Activated T-helper 1 cell treated with anti-CD3 and anti-CD28 coated beads, Interleukin-12 subunit alpha, Interleukin-12 subunit beta, Interleukin-2, Interleukin-4 antibody, amounts not matched to agents 30 ng/mL and 10 ng/mL and 1 ng/mL, durations not matched to agents 14 hours and 24 hours and 36 hours (primary cell): ENCODE data around the gene NCK2. TPM values are rescaled to one million over a fixed set of nuclear protein-coding genes. Genes with fewer than 3 reads are reported as not detected.

Experiments used
- DNase-seq: peaks from one replicate; pipeline ENCODE4 v3.0.0; 2021; ENCODE audit warnings: low spot score
- H3K27ac Mint-ChIP-seq: one replicate; pipeline ENCODE4 v1.8.0; 2021; ENCODE audit warnings: mild to moderate bottlenecking, mixed read lengths
- H3K27me3 Mint-ChIP-seq: one replicate; pipeline ENCODE4 v1.8.0; 2022; ENCODE audit warnings: mild to moderate bottlenecking, moderate library complexity, mixed read lengths; ENCODE audit not compliant: insufficient read depth
- H3K36me3 Mint-ChIP-seq: one replicate; pipeline ENCODE4 v1.8.0; 2021; ENCODE audit warnings: low read depth, mixed read lengths
- H3K4me1 Mint-ChIP-seq: one replicate; pipeline ENCODE4 v1.8.0; 2021; ENCODE audit warnings: low read depth, mixed read lengths
- H3K4me3 Mint-ChIP-seq: one replicate; pipeline ENCODE4 v1.8.0; 2021; ENCODE audit warnings: mild to moderate bottlenecking, moderate library complexity, mixed read lengths
- H3K9me3 Mint-ChIP-seq: one replicate; pipeline ENCODE4 v1.8.0; 2021; ENCODE audit warnings: mixed read lengths
- intact Hi-C: fragments of 100-400 bp; cut with micrococcal nuclease; formaldehyde crosslinking; loops from one replicate; pipeline ENCODE4 v1.15.1; 2024
- total RNA-seq: library from RNA; stranded (reverse); gene quantifications from 2 replicates; pipeline ENCODE4 v1.2.3, GENCODE V29; 2022

Gene NCK2
- total RNA-seq, 1 donor from 2014 or later: 79.9 TPM

DNA sequence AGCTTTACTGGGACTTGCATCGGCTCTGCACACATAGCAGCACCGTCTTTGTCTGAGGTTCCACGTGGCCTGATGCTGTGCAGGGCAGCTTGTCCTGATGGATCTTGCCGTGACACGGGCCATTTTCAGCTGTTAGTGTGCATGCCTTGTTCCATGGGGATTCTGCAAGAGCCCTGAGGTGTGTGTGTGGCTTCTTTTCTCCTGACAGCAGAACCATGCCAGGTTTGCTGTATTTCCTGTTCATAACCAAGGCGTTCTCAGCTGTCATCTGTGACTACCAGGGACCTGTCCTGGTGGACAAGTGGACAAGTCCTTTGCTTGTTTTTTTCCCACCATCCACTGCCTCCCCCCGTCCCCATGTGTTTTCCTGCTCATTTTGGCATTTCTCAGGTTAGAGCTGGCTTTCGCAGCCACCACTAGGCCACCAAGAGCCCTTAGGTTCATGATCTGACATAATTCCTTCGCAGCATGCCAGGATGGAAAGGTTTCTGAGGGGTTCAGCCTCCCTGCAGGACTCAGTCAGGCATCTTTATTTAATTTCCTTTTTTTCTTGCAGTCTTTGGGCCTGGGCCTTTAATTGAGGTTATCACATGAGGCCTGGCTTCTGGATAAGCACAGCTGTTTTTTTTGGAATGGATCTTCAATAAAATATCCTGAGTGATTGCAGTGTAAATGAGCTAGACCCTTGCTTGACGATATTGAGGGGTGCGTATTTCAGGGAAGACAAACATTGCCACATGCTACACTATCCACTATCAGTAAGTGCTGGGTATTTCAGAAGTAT, 139.4 kb downstream of the NCK2 start:
- intact Hi-C loops: no loop called here
- H3K36me3 Mint-ChIP-seq: peaks cover 59% of the 10 kb centered on the region
- peaks cover 19% of the 10 kb centered on the region for H3K9me3 Mint-ChIP-seq
- no peak overlapping the region for H3K4me3 Mint-ChIP-seq
- no peaks in the 10 kb centered on the region for H3K27me3 Mint-ChIP-seq
- DNase-seq: no peak
- no peak overlapping the region for H3K27ac Mint-ChIP-seq
- peaks cover 73% of the 10 kb centered on the region for H3K4me1 Mint-ChIP-seq

GRCh38 chr2:105885456-105885855, 140.7 kb downstream of the NCK2 start:
- intact Hi-C loops: no loop called here
- Mint-ChIP-seq H3K27me3 (no peaks in the 10 kb centered on the region), H3K9me3 (peaks cover 19% of the 10 kb centered on the region), H3K4me3 (no peak overlapping the region), H3K4me1 (peaks cover 76% of the 10 kb centered on the region), H3K27ac (peak overlapping the region; percentile 18), H3K36me3 (peaks cover 64% of the 10 kb centered on the region)
- DNase-seq: no peak

GRCh38 chr2:105886029-105886454, 141.3 kb downstream of the NCK2 start:
- peak overlapping the region; percentile 18 for H3K27ac Mint-ChIP-seq
- peaks cover 65% of the 10 kb centered on the region for H3K36me3 Mint-ChIP-seq
- no peak overlapping the region for H3K4me3 Mint-ChIP-seq
- peaks cover 19% of the 10 kb centered on the region for H3K9me3 Mint-ChIP-seq
- H3K27me3 Mint-ChIP-seq: no peaks in the 10 kb centered on the region
- peaks cover 75% of the 10 kb centered on the region for H3K4me1 Mint-ChIP-seq
- DNase-seq: no peak
- intact Hi-C loops: no loop called here

DNA sequence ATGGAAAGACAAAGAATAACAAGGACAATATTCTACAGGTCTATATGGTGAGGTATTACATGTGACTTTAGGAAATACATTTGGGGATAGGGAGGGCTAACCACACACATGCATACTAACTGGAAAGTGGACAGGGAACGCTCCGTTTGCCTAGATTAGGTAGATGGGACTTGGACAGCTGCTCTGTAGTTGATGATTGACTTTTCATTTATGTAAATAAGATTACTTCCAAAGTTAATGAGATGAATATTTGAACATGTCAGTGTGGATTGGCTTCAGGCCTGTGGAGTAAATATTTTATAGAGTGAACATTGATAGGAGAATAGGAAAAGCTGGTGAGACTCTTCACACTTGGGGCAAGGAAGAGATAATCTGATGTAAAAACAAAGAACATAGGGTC, 142.0 kb downstream of the NCK2 start:
- Mint-ChIP-seq H3K27ac (peak overlapping the region; percentile 81), H3K4me1 (peaks cover 75% of the 10 kb centered on the region), H3K4me3 (peak overlapping the region; percentile 12), H3K36me3 (peaks cover 64% of the 10 kb centered on the region), H3K27me3 (no peaks in the 10 kb centered on the region), H3K9me3 (peaks cover 19% of the 10 kb centered on the region)
- intact Hi-C loops: no loop called here
- no peak for DNase-seq

DNA sequence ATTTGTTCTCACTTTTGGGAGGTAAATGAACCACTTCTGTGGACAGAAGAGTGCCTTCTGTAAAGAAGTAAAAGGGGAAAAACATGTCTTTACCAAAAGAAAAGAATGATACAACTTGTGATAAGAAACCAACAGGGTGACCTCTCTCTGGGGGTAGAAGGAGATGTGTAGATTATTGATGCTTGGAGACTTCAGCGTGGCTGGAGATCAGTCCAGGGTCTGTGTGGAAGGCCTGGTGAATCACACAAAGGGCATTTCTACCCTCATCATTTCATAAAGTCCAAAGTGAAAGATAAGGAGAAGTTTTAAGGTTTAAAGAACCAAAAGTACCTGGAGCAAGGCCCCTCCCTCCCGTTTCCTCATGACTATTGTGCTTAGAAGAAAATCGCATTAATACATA, 142.5 kb downstream of the NCK2 start:
- no peaks in the 10 kb centered on the region for H3K27me3 Mint-ChIP-seq
- peaks cover 59% of the 10 kb centered on the region for H3K36me3 Mint-ChIP-seq
- peak overlapping the region; percentile 81 for H3K27ac Mint-ChIP-seq
- peak overlapping the region; percentile 12 for H3K4me3 Mint-ChIP-seq
- no peak for DNase-seq
- peaks cover 70% of the 10 kb centered on the region for H3K4me1 Mint-ChIP-seq
- peaks cover 19% of the 10 kb centered on the region for H3K9me3 Mint-ChIP-seq
- intact Hi-C loops: no loop called here

GRCh38 chr2:105888625-105889024, 143.9 kb downstream of the NCK2 start:
- no peak for DNase-seq

GRCh38 chr2:105889046-105889445, 144.3 kb downstream of the NCK2 start:
- H3K36me3 Mint-ChIP-seq: peaks cover 54% of the 10 kb centered on the region
- H3K27ac Mint-ChIP-seq: no peak overlapping the region
- peaks cover 19% of the 10 kb centered on the region for H3K9me3 Mint-ChIP-seq
- peaks cover 54% of the 10 kb centered on the region for H3K4me1 Mint-ChIP-seq
- H3K27me3 Mint-ChIP-seq: no peaks in the 10 kb centered on the region
- H3K4me3 Mint-ChIP-seq: no peak overlapping the region
- intact Hi-C loops: no loop called here
- DNase-seq: no peak

More at GRCh38 chr2:105888625-105889024, 143.9 kb downstream of the NCK2 start:
- Mint-ChIP-seq H3K27ac (peak overlapping the region; percentile 22), H3K4me3 (no peak overlapping the region), H3K4me1 (peaks cover 57% of the 10 kb centered on the region), H3K36me3 (peaks cover 52% of the 10 kb centered on the region), H3K27me3 (no peaks in the 10 kb centered on the region), H3K9me3 (peaks cover 19% of the 10 kb centered on the region)
- intact Hi-C loops: loop anchor here (1.0 kb wide), 1 partner anchor 312 kb away; no protein-coding TSS in a partner anchor

GRCh38 chr2:105890111-105890510, 145.4 kb downstream of the NCK2 start:
- Mint-ChIP-seq H3K4me1 (peaks cover 51% of the 10 kb centered on the region), H3K4me3 (no peak overlapping the region), H3K36me3 (peaks cover 57% of the 10 kb centered on the region), H3K27ac (peak overlapping the region; percentile 31), H3K9me3 (peaks cover 19% of the 10 kb centered on the region), H3K27me3 (no peaks in the 10 kb centered on the region)
- DNase-seq: no peak
- intact Hi-C loops: no loop called here

GRCh38 chr2:105890856-105891255, 146.1 kb downstream of the NCK2 start:
- intact Hi-C loops: no loop called here
- Mint-ChIP-seq H3K27ac (peak overlapping the region; percentile 13), H3K4me1 (peaks cover 53% of the 10 kb centered on the region)

DNA sequence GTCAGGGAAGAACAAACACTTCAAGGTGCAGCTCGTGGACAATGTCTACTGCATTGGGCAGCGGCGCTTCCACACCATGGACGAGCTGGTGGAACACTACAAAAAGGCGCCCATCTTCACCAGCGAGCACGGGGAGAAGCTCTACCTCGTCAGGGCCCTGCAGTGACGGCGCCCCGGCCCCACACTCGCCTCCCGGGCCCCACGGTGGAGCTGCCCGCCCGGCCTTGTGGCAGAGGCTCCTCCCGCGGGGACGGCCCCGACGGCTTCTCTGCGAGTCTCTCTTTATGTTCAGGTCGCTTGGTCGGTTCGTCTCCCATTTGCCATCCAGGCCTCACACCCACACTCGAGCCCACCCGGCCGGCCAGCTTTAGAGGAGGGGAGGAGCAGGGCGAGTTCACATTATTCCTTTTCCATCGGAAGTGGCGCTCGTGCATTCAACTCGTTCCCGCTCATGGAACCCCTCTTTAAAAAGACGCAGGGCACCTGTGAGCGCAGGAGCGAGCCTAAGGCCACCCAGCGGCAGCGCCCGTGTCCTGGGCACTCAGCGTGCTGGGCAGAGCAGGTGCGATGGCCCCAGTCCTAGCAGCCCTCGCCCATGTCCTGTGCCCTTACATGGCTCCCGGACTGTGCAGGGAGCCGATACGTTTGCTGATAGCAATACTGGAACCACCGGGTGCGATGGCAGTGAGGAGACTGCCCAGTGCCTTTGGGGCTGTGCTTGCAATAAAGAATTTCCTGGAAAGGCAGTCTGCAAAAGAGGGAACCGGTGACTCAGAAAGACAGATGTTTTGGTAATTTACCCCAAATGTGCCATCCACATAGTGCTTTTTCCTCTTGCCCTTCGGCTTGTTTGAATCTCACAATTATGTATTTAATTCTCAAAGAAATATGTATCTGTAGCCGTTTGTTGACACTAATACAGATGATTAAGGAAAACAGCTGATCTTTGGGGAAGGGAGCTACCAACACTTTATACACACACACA, 148.6 kb downstream of the NCK2 start:
- peaks cover 19% of the 10 kb centered on the region for H3K9me3 Mint-ChIP-seq
- peaks cover 33% of the 10 kb centered on the region for H3K4me1 Mint-ChIP-seq
- H3K27me3 Mint-ChIP-seq: no peaks in the 10 kb centered on the region
- H3K4me3 Mint-ChIP-seq: no peak overlapping the region
- DNase-seq: no peak
- intact Hi-C loops: no loop called here
- H3K27ac Mint-ChIP-seq: no peak overlapping the region
- H3K36me3 Mint-ChIP-seq: peaks cover 53% of the 10 kb centered on the region

More at GRCh38 chr2:105890856-105891255, 146.1 kb downstream of the NCK2 start:
- Mint-ChIP-seq H3K36me3 (peaks cover 57% of the 10 kb centered on the region), H3K4me3 (no peak overlapping the region), H3K9me3 (peaks cover 19% of the 10 kb centered on the region), H3K27me3 (no peaks in the 10 kb centered on the region)
- DNase-seq: no peak

GRCh38 chr2:105894327-105894944, 149.7 kb downstream of the NCK2 start:
- Mint-ChIP-seq H3K27ac (no peak overlapping the region), H3K4me1 (peaks cover 31% of the 10 kb centered on the region), H3K4me3 (no peak overlapping the region), H3K36me3 (peaks cover 55% of the 10 kb centered on the region), H3K9me3 (peaks cover 24% of the 10 kb centered on the region), H3K27me3 (no peaks in the 10 kb centered on the region)
- intact Hi-C loops: no loop called here
- DNase-seq: no peak

DNA sequence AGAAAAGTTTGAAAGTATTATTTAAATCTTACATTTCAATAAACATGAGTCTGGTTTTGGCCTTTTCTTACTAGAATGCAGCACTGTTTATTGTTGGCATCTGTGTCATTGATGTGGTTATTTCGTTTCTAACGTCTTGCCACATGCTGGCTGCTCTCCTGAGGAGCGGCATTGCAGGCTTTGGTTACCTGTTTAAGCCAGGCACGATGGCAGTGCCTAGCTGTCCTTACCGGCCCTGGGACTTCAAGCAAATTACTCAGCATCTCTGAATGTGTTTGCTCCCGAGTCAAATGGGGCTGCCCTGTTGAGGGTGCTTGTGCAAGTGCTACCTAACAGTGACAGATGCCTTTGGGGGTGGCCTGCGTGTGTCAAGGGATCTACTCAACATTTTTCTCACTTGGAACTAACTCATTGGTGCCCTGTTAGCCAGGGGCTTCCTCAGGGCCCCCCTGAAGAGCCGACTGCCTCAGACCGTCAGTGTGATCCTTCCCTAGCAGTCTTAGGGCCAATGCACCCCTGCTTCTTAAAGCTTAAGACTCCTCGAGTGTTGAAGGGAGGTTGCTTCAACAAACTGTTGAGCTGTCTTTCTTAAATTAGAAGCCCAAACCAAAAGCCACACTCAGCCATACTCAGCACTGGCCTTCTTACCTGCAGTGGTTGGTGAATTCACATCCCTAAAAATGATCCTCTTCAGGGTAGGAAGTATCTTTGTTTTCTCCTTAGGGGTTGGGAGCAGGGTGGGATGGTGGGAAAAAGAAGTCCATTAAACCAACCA, 151.5 kb downstream of the NCK2 start:
- peaks cover 38% of the 10 kb centered on the region for H3K9me3 Mint-ChIP-seq
- no peak for DNase-seq
- H3K4me3 Mint-ChIP-seq: no peak overlapping the region
- intact Hi-C loops: no loop called here
- H3K27me3 Mint-ChIP-seq: no peaks in the 10 kb centered on the region
- peaks cover 24% of the 10 kb centered on the region for H3K4me1 Mint-ChIP-seq
- peaks cover 61% of the 10 kb centered on the region for H3K36me3 Mint-ChIP-seq
- peak overlapping the region; percentile 55 for H3K27ac Mint-ChIP-seq
